Stimulated activated CD4-positive, alpha-beta T cell treated with anti-CD3 and anti-CD28 coated beads, Interleukin-2, amount 100 ng/mL, for 48 hours (primary cell): Measurements from ENCODE around the gene TSACC.
"Not testable (repeated sequence)": the region's sequence is repeated elsewhere in the genome, so short reads cannot be mapped to it uniquely, and the experiment has no call there.

Experiments
- DNase-seq, 2 donors: peaks; one replicate each; pipeline ENCODE4 v3.0.0-alpha.2; 2020

The TSACC gene

DNA sequence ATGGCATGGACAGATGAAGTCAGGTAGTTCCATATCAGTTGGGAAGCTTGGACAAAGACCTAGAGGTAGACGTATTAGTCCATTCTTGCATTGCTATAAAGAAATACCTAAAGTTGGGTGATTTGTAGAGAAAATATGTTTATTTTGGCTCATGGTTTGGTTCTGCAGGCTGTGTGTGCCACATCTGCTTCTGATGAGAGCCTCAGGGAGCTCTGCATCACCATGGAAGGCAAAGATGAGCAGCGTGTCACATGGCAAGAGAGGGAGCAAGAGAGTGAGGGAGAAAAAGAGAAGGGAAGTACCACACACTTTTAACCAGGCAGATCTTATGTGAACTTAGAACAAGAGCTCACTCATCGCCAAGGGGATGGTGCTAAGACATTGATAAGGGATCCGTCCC is 9.0 kb downstream of the TSACC start:
- DNase-seq = no peak

- not testable (repeated sequence) for DNase-seq
These were observed 14.2 kb downstream of the TSACC start for GRCh38 chr1:156352481-156352880.

DNA sequence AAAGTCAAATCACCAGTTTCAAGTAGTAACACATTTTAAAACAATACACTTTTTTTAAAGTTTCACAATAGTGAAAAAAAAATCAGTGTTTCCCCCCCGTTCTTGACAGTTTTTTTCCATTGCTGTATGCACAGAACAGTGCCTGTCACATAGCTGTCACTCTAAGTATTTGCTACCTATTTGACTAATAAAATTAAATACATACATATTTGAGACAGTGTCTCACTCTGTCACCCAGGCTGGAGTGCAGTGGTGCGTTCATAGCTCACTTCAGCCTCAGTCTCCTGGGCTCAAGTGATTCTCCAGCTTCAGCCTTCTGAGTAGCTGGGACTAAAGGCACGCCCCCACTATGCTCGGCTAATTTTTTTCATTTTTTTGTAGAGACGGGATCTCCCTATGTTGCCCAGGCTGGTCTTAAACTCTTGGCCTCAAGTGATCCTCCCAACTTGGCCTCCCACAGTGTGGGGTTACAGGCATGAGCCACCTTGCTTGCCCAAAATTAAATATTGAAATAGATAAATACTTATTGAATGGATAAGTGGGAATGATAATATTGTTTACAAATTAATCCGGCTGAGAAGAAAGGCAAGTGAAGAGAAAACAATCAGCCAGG is 18.0 kb downstream of the TSACC start:
- no peak for DNase-seq

DNA sequence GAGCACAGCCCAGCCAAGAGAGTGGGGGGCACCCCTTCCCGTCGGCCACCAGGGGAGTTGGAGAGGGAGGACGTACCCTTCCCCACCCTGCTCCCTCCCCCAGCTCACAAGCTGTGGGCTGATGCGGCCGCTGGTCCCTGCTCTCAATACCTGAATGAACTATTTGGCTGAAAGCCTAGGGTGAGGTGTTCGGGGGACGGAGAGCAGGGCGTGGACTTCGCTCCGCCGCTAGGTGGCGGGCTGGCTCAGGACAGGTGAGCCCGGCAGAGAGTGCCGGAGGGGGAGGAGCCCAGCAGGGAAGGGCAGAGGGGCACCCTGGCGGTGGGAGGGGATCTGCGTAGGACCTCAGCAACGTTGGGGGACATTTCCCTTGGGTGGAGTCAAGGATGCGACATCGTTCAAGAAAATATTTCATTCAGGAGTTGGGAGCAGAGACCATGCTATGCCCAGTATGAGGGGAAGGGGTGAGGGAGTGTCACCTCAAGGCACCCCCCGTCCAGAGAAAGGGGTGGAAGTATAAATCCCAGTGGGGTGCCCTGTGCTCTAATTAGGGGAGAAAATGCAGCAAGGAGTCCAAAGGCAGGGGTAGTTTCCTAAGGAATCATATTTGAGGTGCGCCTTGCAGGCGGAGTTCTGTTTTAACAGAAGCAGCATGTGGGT is 18.7 kb downstream of the TSACC start:
- peak; percentile 24 to 65 for DNase-seq

DNA sequence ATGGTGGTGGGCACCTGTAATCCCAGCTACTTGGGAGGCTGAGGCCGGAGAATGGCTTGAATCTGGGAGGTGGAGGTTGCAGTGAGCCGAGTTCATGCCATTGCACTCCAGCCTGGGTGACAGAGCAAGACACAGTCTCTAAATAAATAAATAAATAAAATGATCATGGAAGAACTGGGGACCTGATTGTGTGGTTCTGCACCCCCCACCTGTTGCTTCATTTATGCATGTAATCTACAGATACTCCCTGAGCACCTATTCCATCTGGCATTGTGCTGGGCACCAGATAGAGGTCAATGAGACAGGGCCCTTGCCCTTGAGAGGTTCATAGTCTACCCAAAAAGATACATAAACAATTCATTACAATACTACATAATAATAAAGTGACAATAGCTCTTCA is 19.7 kb downstream of the TSACC start:
- DNase-seq = no peak

DNA sequence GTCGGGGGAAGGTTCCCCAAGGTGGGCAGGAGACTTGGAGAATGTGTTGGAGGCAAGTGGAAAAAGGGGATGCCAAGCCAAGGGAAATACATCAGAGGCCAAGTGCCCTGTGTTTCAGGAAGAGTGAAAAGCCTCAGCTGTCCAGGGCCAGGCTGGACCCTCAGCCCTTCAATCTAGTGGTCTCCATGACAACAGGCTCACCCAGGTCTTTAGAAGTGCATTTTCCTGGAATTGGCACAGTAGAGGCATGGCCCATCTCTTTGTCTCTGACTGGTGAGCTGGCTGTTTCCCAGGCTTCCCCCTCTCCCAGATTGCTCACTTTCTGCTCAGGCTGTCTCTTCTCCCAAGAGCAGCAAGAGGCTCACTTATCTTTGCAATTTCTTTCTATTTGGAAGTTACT is 20.3 kb downstream of the TSACC start:
- no peak for DNase-seq

DNA sequence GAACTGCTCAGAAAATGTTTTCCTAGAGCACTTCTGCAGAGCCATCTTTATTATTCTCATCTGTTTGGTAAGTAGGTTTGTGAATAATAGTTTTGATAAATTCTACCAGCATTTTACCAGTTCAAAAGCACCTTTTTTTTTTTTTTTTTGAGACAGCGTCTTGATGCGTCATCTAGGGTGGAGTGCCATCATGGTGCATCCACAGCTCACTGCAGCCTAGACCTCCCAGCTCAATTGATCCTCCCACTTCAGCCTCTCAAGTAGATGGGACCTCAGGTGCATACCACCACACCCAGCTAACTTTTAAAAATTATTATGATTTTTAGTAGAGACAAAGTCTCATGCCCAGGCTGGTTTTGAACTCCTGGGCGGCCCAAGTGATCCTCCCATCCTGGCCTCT is 20.9 kb downstream of the TSACC start:
- DNase-seq = no peak

DNA sequence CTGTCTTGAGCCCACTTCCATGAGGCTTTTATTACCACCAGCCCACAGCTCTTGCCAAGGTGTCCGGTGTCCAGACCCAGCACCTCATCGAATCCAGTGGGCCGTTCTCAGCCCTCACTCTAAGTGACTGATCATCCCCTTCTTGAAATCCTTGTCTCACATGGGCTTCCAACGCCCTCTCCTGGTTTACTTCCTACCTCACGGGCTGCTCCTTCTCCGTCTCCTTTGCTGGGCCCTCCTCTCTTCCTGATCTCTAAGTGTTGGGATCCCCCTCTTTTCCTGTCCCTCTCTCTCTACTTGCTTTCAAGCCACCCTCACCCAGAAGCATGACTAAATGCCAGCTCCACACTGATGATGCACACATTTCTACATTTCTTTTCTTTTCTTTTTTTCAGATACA is 21.6 kb downstream of the TSACC start:
- no peak for DNase-seq

- no peak for DNase-seq
These were observed 22.2 kb downstream of the TSACC start for GRCh38 chr1:156360534-156360933.

- DNase-seq = no peak
These were observed 27.4 kb downstream of the TSACC start for GRCh38 chr1:156365754-156366153.

GRCh38 chr1:156366378-156367166 is 28.2 kb downstream of the TSACC start:
- DNase-seq = no peak

GRCh38 chr1:156367383-156368156 is 29.2 kb downstream of the TSACC start:
- no peak for DNase-seq

GRCh38 chr1:156368157-156368658 is 29.9 kb downstream of the TSACC start:
- no peak for DNase-seq

DNA sequence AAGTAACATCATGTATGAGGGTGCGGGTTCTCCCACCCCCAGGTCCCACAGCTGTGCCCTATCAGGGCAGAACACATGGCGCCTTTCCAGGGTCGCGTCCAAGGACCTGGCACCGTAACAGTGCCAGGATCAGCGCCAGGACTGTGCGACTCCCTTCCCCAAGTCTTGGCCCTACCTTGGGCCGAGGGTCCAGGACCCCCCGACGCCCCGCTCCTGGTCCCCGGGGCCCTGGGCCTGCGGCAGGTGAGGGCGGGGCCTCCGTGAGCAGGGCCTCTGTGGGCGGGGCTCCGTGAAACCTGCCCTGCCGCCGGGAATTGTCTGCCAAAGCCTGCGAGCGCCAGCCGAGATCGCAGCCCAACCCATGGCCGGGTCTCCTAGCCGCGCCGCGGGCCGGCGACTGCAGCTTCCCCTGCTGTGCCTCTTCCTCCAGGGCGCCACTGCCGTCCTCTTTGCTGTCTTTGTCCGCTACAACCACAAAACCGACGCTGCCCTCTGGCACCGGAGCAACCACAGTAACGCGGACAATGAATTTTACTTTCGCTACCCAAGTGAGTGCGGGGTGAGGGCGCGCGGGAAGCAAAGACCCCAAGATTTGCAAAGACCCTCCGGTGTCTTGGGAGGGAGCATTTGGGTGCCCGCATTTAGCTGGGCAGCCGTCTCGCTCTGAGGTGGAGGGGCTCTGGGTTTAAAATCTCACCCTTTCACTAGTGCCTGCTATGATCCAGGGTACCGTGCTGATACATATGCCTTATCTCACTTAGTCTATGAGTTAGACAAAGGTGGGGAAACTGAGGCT is 30.8 kb downstream of the TSACC start, which contains the start of gene RHBG:
TSS of gene RHBG (plus strand) at position 323 of the 796 bp plus-strand sequence. CDS start at position 362, 39 bp downstream.
- DNase-seq = no peak

- not testable (repeated sequence) for DNase-seq
These were observed 31.5 kb downstream of the TSACC start for GRCh38 chr1:156369685-156370286.

- DNase-seq = no peak
These were observed 33.4 kb downstream of the TSACC start for GRCh38 chr1:156371553-156372264.

GRCh38 chr1:156372265-156372586 is 33.9 kb downstream of the TSACC start:
- no peak for DNase-seq

- no peak for DNase-seq
These were observed 34.5 kb downstream of the TSACC start for GRCh38 chr1:156372876-156373275.

GRCh38 chr1:156373546-156373945 is 35.2 kb downstream of the TSACC start:
- no peak for DNase-seq

DNA sequence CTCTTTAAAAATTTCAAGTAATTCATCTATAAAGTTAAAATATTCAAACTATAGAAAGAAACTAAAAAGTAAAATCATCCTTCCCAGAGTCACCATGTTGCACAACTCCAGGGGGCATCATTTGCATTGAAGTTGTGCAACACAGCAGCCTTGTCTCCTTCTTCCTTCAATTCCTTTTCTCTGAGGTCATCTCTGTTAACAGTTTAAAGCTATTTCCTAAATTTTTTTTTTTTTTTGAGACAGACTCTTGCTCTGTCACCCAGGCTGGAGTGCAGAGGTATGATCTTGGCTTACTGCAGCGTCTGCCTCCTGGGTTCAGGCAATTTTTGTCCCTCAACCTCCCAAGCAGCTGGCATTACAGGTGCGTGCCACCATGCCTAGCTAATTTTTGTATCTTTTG is 37.8 kb downstream of the TSACC start:
- DNase-seq = no peak
